Neuronal stem cell (in vitro differentiated cells): Measurements from ENCODE around the gene ZNF586.
"Not testable (repeated sequence)": the region's sequence is repeated elsewhere in the genome, so short reads cannot be mapped to it uniquely, and the experiment has no call there.

Experiments used
- DNase-seq: peaks from one replicate; pipeline ENCODE4 v3.0.0-alpha.2; 2013; ENCODE audit warnings: low spot score
- H2AFZ ChIP-seq: one replicate; pipeline ENCODE4 v1.6.1; 2013; ENCODE audit warnings: mild to moderate bottlenecking, low read length, inconsistent platforms
- H2AK5ac ChIP-seq: 2 replicates; pipeline ENCODE4 v1.6.1; 2013; ENCODE audit warnings: low read depth, mild to moderate bottlenecking, inconsistent platforms, low read length, moderate library complexity, mixed read lengths
- H2BK120ac ChIP-seq: 2 replicates; pipeline ENCODE4 v1.6.1; 2013; ENCODE audit warnings: low read depth, mild to moderate bottlenecking, inconsistent platforms, low read length, moderate library complexity, mixed read lengths
- H2BK12ac ChIP-seq: one replicate; pipeline ENCODE4 v1.6.1; 2013; ENCODE audit warnings: low read length, inconsistent platforms
- H2BK15ac ChIP-seq: 2 replicates; pipeline ENCODE4 v1.6.1; 2013; ENCODE audit warnings: mild to moderate bottlenecking, low read length, inconsistent platforms, mixed read lengths
- H2BK5ac ChIP-seq: one replicate; pipeline ENCODE4 v1.6.1; 2013; ENCODE audit warnings: inconsistent platforms, mild to moderate bottlenecking, low read length, moderate library complexity
- H3K14ac ChIP-seq: one replicate; pipeline ENCODE4 v1.6.1; 2013; ENCODE audit warnings: low read length, inconsistent platforms
- H3K18ac ChIP-seq: 2 replicates; pipeline ENCODE4 v1.6.1; 2013; ENCODE audit warnings: low read length, inconsistent platforms
- H3K23ac ChIP-seq: 2 replicates; pipeline ENCODE4 v1.6.1; 2013; ENCODE audit warnings: low read depth, mild to moderate bottlenecking, mixed read lengths, low read length, inconsistent platforms; ENCODE audit not compliant: poor library complexity
- H3K27ac ChIP-seq: replicated peaks from 3 replicates; pipeline ENCODE4 v1.5.1; 2013; ENCODE audit warnings: low read length, inconsistent platforms
- H3K27me3 ChIP-seq, 3 experiments: 2 replicates each; pipeline ENCODE4 v1.6.1; 2013; ENCODE audit warnings: low read length in 3 of 3, mild to moderate bottlenecking in 2 of 3, inconsistent platforms in 1 of 3, low read depth in 1 of 3, mixed read lengths in 1 of 3, moderate library complexity in 1 of 3; ENCODE audit not compliant: control insufficient read depth in 3 of 3, insufficient read depth in 3 of 3
- H3K36me3 ChIP-seq, 2 donors: replicated peaks in 1 of 2; 2 replicates each; pipeline ENCODE4 v1.6.1; 2013; ENCODE audit warnings: low read length in 2 of 2; ENCODE audit not compliant: control insufficient read depth in 2 of 2, insufficient read depth in 2 of 2
- H3K4ac ChIP-seq: 2 replicates; pipeline ENCODE4 v1.6.1; 2013; ENCODE audit warnings: inconsistent platforms, mild to moderate bottlenecking, low read length, moderate library complexity
- H3K4me1 ChIP-seq, 2 donors: 1 replicate in 1 of 2; 2 replicates in 1 of 2; pipeline ENCODE4 v1.6.1; 2013; ENCODE audit warnings: low read length in 2 of 2, low read depth in 1 of 2; ENCODE audit not compliant: control insufficient read depth in 2 of 2, insufficient read depth in 1 of 2
- H3K4me2 ChIP-seq: one replicate; pipeline ENCODE4 v1.6.1; 2013; ENCODE audit warnings: mild to moderate bottlenecking, low read length, inconsistent platforms; ENCODE audit not compliant: insufficient read depth, poor library complexity, severe bottlenecking
- H3K4me3 ChIP-seq, 2 donors: 2 replicates each; pipeline ENCODE4 v1.5.1; 2013; ENCODE audit warnings: low read length in 2 of 2, mild to moderate bottlenecking in 2 of 2, inconsistent platforms in 1 of 2, moderate library complexity in 1 of 2
- H3K79me1 ChIP-seq: one replicate; pipeline ENCODE4 v1.6.1; 2013; ENCODE audit warnings: low read depth, mild to moderate bottlenecking, inconsistent platforms, low read length, moderate library complexity
- H3K9ac ChIP-seq: one replicate; pipeline ENCODE4 v1.6.1; 2013; ENCODE audit warnings: mild to moderate bottlenecking, low read depth, low read length, inconsistent platforms; ENCODE audit not compliant: poor library complexity
- H3K9me3 ChIP-seq, 2 donors: replicated peaks in 1 of 2; 2 replicates each; pipeline versions ENCODE3 to v1.6.1; 2013; ENCODE audit warnings: low read length in 2 of 2, mild to moderate bottlenecking in 2 of 2, inconsistent platforms in 1 of 2, low read depth in 1 of 2, mixed read lengths in 1 of 2, moderate library complexity in 1 of 2; ENCODE audit not compliant: control insufficient read depth in 2 of 2, insufficient read depth in 1 of 2
- H4K8ac ChIP-seq: one replicate; pipeline ENCODE4 v1.6.1; 2013; ENCODE audit warnings: low read depth, mild to moderate bottlenecking, inconsistent platforms, low read length, moderate library complexity
- H4K91ac ChIP-seq: one replicate; pipeline ENCODE4 v1.6.1; 2013; ENCODE audit warnings: low read length, low read depth, mild to moderate bottlenecking, inconsistent platforms; ENCODE audit not compliant: poor library complexity
- WGBS, 2 donors: extraction: QIAGEN DNeasy Blood & Tissue Kit; methylation state at CpG; one replicate each; pipeline ENCODE4 v1.1.7; 2013; ENCODE audit warnings: missing lambda C conversion rate in 2 of 2, mixed read lengths in 1 of 2; ENCODE audit not compliant: insufficient read length in 2 of 2, insufficient replicate concordance in 1 of 2; ENCODE audit errors: extremely low coverage in 2 of 2; 5-methylcytosine and 5-hydroxymethylcytosine counted together

Gene ZNF586

DNA sequence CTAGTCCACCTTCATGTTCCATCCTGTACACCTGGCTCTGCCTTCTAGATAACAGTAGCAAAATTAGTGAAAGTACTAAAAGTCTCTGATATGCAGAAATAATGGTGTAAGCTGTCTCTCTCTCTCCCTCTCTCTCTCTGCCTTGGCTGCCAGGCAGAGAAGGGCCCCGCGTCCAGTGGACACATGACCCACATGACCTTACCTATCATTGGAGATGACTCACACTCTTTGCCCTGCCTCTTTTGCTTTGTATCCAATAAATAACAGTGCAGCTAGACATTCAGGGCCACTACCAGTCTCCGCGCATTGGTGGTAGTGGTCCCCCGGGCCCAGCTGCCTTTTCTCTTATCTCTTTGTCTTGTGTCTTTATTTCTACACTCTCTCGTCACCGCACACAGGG is 30.7 kb upstream of the ZNF586 start:
- not testable (repeated sequence) for H3K79me1 ChIP-seq, H3K23ac ChIP-seq, H2BK5ac ChIP-seq, H3K27me3 ChIP-seq, H3K36me3 ChIP-seq, H3K27ac ChIP-seq, H3K4ac ChIP-seq, H2BK12ac ChIP-seq, H2BK120ac ChIP-seq, DNase-seq, H3K4me3 ChIP-seq, H3K14ac ChIP-seq, H3K4me2 ChIP-seq, H4K91ac ChIP-seq, H3K9ac ChIP-seq, H3K18ac ChIP-seq, H2BK15ac ChIP-seq, H2AK5ac ChIP-seq, H2AFZ ChIP-seq, H4K8ac ChIP-seq, H3K4me1 ChIP-seq
- H3K9me3 ChIP-seq: peaks cover 0 to 19% of the 10 kb centered on the region in 2 donors
- WGBS, 2 donors: no CpG with 5 or more reads among the region's 7 CpGs

DNA sequence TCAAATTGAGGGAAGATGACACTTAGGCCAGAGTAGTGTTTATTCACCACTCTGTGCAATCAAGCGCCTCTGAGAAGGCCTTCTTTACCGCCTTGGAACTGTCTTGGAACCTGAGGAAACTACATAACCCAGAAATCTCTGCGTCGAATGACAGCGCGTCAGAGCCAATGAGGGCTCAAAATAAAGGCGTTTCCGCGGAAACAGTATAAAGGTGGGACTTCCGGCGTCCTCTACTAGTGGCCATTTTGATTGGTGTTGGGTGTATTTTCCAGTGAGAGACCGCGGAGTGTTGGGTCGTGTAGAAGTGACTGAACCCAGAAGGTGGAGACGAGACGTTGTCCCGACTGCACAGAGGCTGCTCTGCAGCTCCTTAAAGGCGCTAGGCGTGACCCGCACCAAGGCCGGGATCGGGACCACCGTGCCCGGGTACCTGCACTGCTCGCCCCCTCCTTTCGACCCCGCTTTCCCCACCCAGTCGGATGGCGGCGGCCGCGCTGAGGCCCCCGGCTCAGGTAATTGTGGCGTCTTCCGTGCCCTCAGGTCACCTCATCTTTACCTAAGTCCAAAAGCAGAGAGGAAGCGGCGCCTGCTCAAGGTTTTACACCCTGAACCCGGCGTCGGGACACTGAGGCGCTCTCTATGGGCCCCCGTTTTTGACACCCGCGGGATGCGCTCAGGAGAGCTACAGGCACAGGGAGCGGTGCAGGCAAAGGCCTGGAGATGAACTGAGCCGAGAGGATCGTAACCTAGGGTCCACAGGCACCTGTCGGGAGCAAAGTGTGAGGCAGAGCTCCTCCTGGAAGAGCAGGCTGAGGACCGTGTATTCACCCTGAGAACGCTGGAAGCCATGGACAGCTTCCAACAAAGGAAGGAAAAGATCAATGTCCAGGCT is 22.6 kb upstream of the ZNF586 start, which contains the start of gene ZNF776:
TSS of gene ZNF776 (plus strand) at position 236 of the 892 bp plus-strand sequence. CDS start at position 480, 244 bp downstream.
- H3K36me3 ChIP-seq: peaks cover 14 to 41% of the 10 kb centered on the region in 2 donors
- peak within 1 kb of the TSS; percentile 84 to 89 for H3K4me3 ChIP-seq
- no peak within 1 kb of the TSS for H2BK15ac ChIP-seq
- no peak within 1 kb of the TSS for H2BK120ac ChIP-seq
- H4K8ac ChIP-seq: peak within 1 kb of the TSS; percentile 85
- peaks cover 0 to 4% of the 10 kb centered on the region in 2 donors for H3K4me1 ChIP-seq
- no peaks in the 10 kb centered on the region for H3K27me3 ChIP-seq
- H3K79me1 ChIP-seq: peaks cover 11% of the 10 kb centered on the region
- peak within 1 kb of the TSS; percentile 69 for H3K27ac ChIP-seq
- H2AFZ ChIP-seq: peak within 1 kb of the TSS; percentile 79
- H3K18ac ChIP-seq: peak within 1 kb of the TSS; percentile 97
- H4K91ac ChIP-seq: no peak within 1 kb of the TSS
- peaks cover 0 to 37% of the 10 kb centered on the region in 2 donors for H3K9me3 ChIP-seq
- H2BK5ac ChIP-seq: no peak within 1 kb of the TSS
- peak; percentile 87 for DNase-seq
- H2AK5ac ChIP-seq: peak within 1 kb of the TSS; percentile 37
- H3K14ac ChIP-seq: peak within 1 kb of the TSS; percentile 86
- H3K4me2 ChIP-seq: peak within 1 kb of the TSS; percentile 86
- H2BK12ac ChIP-seq: no peak within 1 kb of the TSS
- peak within 1 kb of the TSS; percentile 60 for H3K23ac ChIP-seq
- no peak within 1 kb of the TSS for H3K4ac ChIP-seq
- H3K9ac ChIP-seq: peak within 1 kb of the TSS; percentile 97
- WGBS, 2 donors: no CpG with 5 or more reads among the region's 51 CpGs

DNA sequence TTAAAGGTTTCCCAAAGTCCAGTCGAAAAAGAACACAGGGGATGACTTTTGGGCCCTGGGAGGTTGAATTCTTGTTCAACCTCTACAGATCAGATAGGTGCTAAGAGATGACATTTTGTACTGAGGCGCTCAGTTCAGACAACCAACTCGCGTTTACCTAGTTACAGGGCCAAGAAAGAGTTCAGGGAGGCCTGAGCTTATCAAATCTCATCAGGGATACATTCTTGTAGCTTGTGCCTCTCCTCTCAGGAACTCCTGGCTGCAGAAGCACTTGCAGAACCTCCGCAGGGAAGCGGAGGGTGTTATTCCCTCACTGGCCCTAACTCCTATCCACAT is 22.0 kb upstream of the ZNF586 start:
- H4K91ac ChIP-seq: no peak overlapping the region
- H2AK5ac ChIP-seq: no peak overlapping the region
- peak overlapping the region; percentile 84 to 89 for H3K4me3 ChIP-seq
- no CpG with 5 or more reads among the region's 6 CpGs for WGBS, 2 donors
- peaks cover 11% of the 10 kb centered on the region for H3K79me1 ChIP-seq
- no peak overlapping the region for H3K18ac ChIP-seq
- no peak overlapping the region for H2BK12ac ChIP-seq
- H3K4ac ChIP-seq: no peak overlapping the region
- H2BK5ac ChIP-seq: no peak overlapping the region
- peaks cover 0 to 4% of the 10 kb centered on the region in 2 donors for H3K4me1 ChIP-seq
- no peaks in the 10 kb centered on the region for H3K27me3 ChIP-seq
- no peak overlapping the region for H4K8ac ChIP-seq
- H3K14ac ChIP-seq: peak overlapping the region; percentile 86
- H3K4me2 ChIP-seq: peak overlapping the region; percentile 86
- no peak overlapping the region for H2BK15ac ChIP-seq
- peak overlapping the region; percentile 97 for H3K9ac ChIP-seq
- H2BK120ac ChIP-seq: no peak overlapping the region
- no peak overlapping the region for H3K23ac ChIP-seq
- H3K36me3 ChIP-seq: peaks cover 16 to 47% of the 10 kb centered on the region in 2 donors
- H3K27ac ChIP-seq: no peak overlapping the region
- peak overlapping the region; percentile 79 for H2AFZ ChIP-seq
- peaks cover 0 to 43% of the 10 kb centered on the region in 2 donors for H3K9me3 ChIP-seq
- DNase-seq: no peak

DNA sequence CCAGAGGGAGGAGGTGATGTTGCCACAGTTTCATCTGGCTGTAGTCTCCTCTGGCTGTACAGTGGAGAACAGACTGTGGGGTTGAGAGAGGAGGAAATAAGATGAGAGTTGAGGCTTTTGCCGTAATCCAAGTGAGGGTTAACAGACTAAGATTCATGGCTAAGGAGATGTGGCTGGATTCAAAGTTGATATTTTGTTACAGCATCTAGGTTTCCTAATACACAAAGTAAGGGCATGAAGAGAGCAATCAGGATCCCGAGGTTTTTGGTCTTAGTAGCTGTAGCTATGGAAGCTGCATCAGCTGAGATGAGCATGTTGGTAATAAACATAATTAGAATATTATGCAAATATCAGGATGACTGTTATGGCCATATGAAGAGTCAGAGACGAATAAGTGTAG is 21.4 kb upstream of the ZNF586 start:
- H4K8ac ChIP-seq: no peak overlapping the region
- H2AFZ ChIP-seq: no peak overlapping the region
- peaks cover 11% of the 10 kb centered on the region for H3K79me1 ChIP-seq
- no peak overlapping the region for H3K23ac ChIP-seq
- no peak overlapping the region for H3K14ac ChIP-seq
- H2AK5ac ChIP-seq: no peak overlapping the region
- H3K4me3 ChIP-seq: peak overlapping the region in 1 of 2 donors; percentile 84
- no peak overlapping the region for H3K9ac ChIP-seq
- H3K4ac ChIP-seq: no peak overlapping the region
- peaks cover 22 to 53% of the 10 kb centered on the region in 2 donors for H3K36me3 ChIP-seq
- H4K91ac ChIP-seq: no peak overlapping the region
- H2BK5ac ChIP-seq: no peak overlapping the region
- H2BK12ac ChIP-seq: no peak overlapping the region
- H2BK120ac ChIP-seq: no peak overlapping the region
- H3K4me1 ChIP-seq: peaks cover 0 to 4% of the 10 kb centered on the region in 2 donors
- H3K18ac ChIP-seq: no peak overlapping the region
- no CpG with 5 or more reads among the region's 3 CpGs for WGBS, 2 donors
- peak overlapping the region; percentile 22 for H3K4me2 ChIP-seq
- peaks cover 0 to 49% of the 10 kb centered on the region in 2 donors for H3K9me3 ChIP-seq
- DNase-seq: no peak
- no peak overlapping the region for H3K27ac ChIP-seq
- H3K27me3 ChIP-seq: no peaks in the 10 kb centered on the region
- no peak overlapping the region for H2BK15ac ChIP-seq
